Fibroblast of villous mesenchyme (primary cell): ENCODE measurements around the gene TFF3. TPM values are rescaled to one million over a fixed set of nuclear protein-coding genes. Genes with fewer than 3 reads are reported as not detected.

ENCODE experiments used
- DNase-seq: peaks from one replicate; pipeline ENCODE4 v3.0.0-alpha.2; 2010; ENCODE audit warnings: low read depth
- H3K4me3 ChIP-seq: 2 replicates; pipeline ENCODE4 v1.5.1; 2011; ENCODE audit warnings: low read depth, mild to moderate bottlenecking, low read length
- CTCF ChIP-seq: IDR thresholded peaks from 2 replicates; pipeline ENCODE4 v1.5.1; 2012; ENCODE audit warnings: low read depth, mild to moderate bottlenecking, low read length; ENCODE audit not compliant: insufficient read depth
- total RNA-seq: library from RNA; depleted of rRNA; stranded (reverse); fragments of >200 nt; gene quantifications from 2 replicates; pipeline ENCODE4 v1.2.3, GENCODE V29; 2012

The TFF3 gene
- total RNA-seq, 1 donor = not detected

- TF ChIP-seq CTCF = no peak
- H3K4me3 ChIP-seq = no peak overlapping the region
- no peak for DNase-seq
These were observed 33.2 kb downstream of the TFF3 start for GRCh38 chr21:42282021-42282420.

GRCh38 chr21:42281181-42281680 is 34.0 kb downstream of the TFF3 start:
- no peak for TF ChIP-seq CTCF
- DNase-seq = no peak

GRCh38 chr21:42280356-42281180 is 34.6 kb downstream of the TFF3 start:
- no peak overlapping the region for H3K4me3 ChIP-seq
- no peak for DNase-seq
- no peak for TF ChIP-seq CTCF

More at GRCh38 chr21:42281181-42281680, 34.0 kb downstream of the TFF3 start:
- no peak overlapping the region for H3K4me3 ChIP-seq

- DNase-seq = no peak
- TF ChIP-seq CTCF = no peak
- no peak overlapping the region for H3K4me3 ChIP-seq
These were observed 35.3 kb downstream of the TFF3 start for GRCh38 chr21:42279888-42280287.

GRCh38 chr21:42279341-42279871 is 35.8 kb downstream of the TFF3 start:
- H3K4me3 ChIP-seq = no peak overlapping the region
- no peak for DNase-seq
- no peak for TF ChIP-seq CTCF

- no peak for TF ChIP-seq CTCF
- no peak for DNase-seq
- no peak overlapping the region for H3K4me3 ChIP-seq
These were observed 36.6 kb downstream of the TFF3 start for GRCh38 chr21:42278451-42279149.
